Tibial artery (tissue), 4 donors: ENCODE results near the gene CDSN.

Experiments
- DNase-seq, 2 donors: peaks; one replicate each; pipeline ENCODE4 v3.0.0-alpha.2; 2019
- H3K27ac ChIP-seq, 2 donors: fragments of 200-600 bp; sonication (generic) in 1 of 2; 1 replicate in 1 of 2; 2 replicates in 1 of 2; pipeline ENCODE4 v1.5.1; 2018 to 2019; ENCODE audit warnings: mild to moderate bottlenecking in 1 of 2
- H3K27me3 ChIP-seq, 2 donors: fragments of 200-600 bp; sonication (generic) in 1 of 2; one replicate each; pipeline versions ENCODE4 v1.5.1 to v1.6.0; 2016 to 2019
- H3K36me3 ChIP-seq, 3 donors: fragments of 200-600 bp; sonication (generic) in 2 of 3; one replicate each; pipeline ENCODE4 v1.5.1; 2016 to 2019; ENCODE audit warnings: mild to moderate bottlenecking in 2 of 3
- H3K4me1 ChIP-seq, 4 donors: fragments of 200-600 bp; sonication (generic) in 2 of 4; 1 replicate in 3 of 4; 2 replicates in 1 of 4; pipeline ENCODE4 v1.5.1; 2016 to 2019
- H3K4me3 ChIP-seq, 2 donors: fragments of 200-600 bp; sonication (generic) in 1 of 2; 1 replicate in 1 of 2; 2 replicates in 1 of 2; pipeline ENCODE4 v1.5.1; 2018 to 2019; ENCODE audit warnings: mild to moderate bottlenecking in 2 of 2
- H3K9me3 ChIP-seq, 3 donors: fragments of 200-600 bp; sonication (generic) in 1 of 3; one replicate each; pipeline ENCODE4 v1.5.1; 2016 to 2019
- intact Hi-C: fragments of 100-400 bp; cut with DNase I; formaldehyde crosslinking; loops from one replicate; pipeline ENCODE4 v1.15.0; 2023; ENCODE audit warnings: low total_unique reads
- TF ChIP-seq, protein P1 (sequence below), 2 experiments: fragments of 200-600 bp in 1 of 2; fragments of 450-650 bp in 1 of 2; IDR thresholded peaks; one replicate each; pipeline ENCODE4 v1.5.1; 2017 to 2019; ENCODE audit warnings: antibody characterized with exemption in 2 of 2, mild to moderate bottlenecking in 1 of 2, moderate library complexity in 1 of 2

The CDSN gene

DNA sequence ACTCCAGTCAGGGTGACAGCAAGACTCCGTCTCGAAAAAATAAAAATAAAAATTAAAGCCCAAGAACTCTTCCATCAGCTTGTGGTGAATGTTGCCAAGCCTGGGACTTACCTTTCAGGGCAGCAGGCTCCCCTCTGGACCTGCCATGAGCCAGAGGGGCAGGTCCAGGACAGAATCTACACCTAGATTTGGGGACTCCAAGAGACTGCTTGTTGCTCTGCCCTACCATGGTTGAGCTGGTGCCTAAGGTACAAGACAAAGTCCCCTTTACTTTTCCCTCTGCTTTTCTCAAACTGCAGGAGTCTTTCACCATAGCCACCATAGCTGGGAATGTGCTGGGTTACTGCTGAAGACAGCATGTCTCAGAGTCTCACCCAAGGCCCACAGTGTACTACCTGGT lies 17.1 kb downstream of the CDSN start:
- Histone ChIP-seq H3K27ac (no peak overlapping the region), H3K9me3 (no peaks in the 10 kb centered on the region), H3K4me1 (no peaks in the 10 kb centered on the region), H3K36me3 (no peaks in the 10 kb centered on the region), H3K4me3 (no peak overlapping the region), H3K27me3 (peaks cover 0 to 23% of the 10 kb centered on the region in 2 donors)
- intact Hi-C loops, result no loop called here
- DNase-seq, result no peak
- TF ChIP-seq, protein P1, sequence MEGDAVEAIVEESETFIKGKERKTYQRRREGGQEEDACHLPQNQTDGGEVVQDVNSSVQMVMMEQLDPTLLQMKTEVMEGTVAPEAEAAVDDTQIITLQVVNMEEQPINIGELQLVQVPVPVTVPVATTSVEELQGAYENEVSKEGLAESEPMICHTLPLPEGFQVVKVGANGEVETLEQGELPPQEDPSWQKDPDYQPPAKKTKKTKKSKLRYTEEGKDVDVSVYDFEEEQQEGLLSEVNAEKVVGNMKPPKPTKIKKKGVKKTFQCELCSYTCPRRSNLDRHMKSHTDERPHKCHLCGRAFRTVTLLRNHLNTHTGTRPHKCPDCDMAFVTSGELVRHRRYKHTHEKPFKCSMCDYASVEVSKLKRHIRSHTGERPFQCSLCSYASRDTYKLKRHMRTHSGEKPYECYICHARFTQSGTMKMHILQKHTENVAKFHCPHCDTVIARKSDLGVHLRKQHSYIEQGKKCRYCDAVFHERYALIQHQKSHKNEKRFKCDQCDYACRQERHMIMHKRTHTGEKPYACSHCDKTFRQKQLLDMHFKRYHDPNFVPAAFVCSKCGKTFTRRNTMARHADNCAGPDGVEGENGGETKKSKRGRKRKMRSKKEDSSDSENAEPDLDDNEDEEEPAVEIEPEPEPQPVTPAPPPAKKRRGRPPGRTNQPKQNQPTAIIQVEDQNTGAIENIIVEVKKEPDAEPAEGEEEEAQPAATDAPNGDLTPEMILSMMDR (IDR thresholded peaks at IDR 0.05), result no peak

DNA sequence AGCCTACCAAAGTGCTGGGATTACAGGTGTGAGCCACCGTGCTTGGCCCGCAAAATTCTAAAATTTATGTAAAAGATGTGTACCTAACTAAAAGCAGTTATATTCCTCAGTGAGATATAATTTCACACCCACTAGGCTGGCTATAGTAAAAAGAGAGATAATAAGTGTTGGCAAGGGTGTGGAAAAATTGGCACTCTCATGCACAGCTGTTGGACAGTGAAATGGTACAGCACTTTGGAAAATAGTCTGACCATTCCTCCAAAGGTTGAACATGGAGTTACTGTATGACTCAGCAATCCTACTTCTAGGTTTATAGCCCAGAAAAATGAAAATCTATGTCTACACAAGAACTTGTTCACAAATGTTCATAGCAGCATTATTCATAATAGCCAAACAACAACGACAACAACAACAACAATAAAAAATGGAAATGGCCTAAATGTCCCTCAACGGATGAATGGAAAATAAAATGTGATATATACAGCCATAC lies 21.8 kb downstream of the CDSN start:
- Histone ChIP-seq H3K9me3 (no peaks in the 10 kb centered on the region), H3K27ac (no peak overlapping the region), H3K36me3 (no peaks in the 10 kb centered on the region), H3K4me3 (no peak overlapping the region), H3K4me1 (no peaks in the 10 kb centered on the region), H3K27me3 (peaks cover 0 to 14% of the 10 kb centered on the region in 2 donors)
- TF ChIP-seq, protein P1 (IDR thresholded peaks at IDR 0.05), result no peak
- DNase-seq, result no peak
- intact Hi-C loops, result no loop called here

DNA sequence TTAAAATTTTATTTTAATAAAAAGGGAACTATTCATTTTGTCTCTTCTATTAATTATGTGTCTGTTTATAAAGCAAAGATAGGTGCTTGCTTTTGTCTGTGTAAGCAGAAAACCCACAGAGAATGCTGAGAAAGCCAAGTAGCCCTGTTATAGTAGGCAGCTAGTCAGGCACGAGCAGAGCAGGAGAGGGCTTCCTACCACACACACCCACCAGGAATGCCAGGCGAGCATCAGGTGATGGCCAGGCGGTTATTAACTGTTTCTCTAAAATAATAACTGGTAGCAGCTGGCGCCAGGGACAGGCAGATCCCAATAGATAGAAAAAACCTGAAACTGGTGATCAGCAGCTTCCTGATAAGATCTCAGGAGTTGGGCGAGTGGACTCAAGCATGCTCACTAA lies 23.6 kb downstream of the CDSN start:
- TF ChIP-seq, protein P1 (IDR thresholded peaks at IDR 0.05), result no peak
- intact Hi-C loops, result no loop called here
- no peaks in the 10 kb centered on the region for H3K4me1 ChIP-seq
- H3K4me3 ChIP-seq, result no peak overlapping the region
- H3K27me3 ChIP-seq, result peaks cover 0 to 5% of the 10 kb centered on the region in 2 donors
- no peaks in the 10 kb centered on the region for H3K36me3 ChIP-seq
- DNase-seq, result no peak
- no peak overlapping the region for H3K27ac ChIP-seq
- H3K9me3 ChIP-seq, result no peaks in the 10 kb centered on the region

DNA sequence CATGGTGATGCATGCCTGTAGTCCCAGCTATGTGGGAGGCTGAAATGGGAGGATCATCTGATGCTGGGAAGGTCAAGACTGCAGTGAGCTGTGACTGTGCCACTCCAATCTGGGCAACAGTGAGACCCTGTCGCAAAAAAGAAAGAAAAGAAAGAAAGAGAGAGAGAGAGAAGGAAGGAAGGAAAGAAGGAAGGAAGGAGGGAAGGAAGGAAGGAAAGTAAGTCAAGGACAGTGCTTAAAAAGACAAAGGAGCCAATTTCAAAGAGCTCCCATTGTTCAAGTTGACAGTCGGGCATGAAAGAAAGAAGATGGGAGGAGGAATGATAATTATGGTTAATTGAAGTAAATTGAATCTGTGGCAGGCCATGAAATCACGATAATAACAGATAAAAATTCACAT lies 24.0 kb downstream of the CDSN start:
- intact Hi-C loops, result no loop called here
- no peaks in the 10 kb centered on the region for H3K4me1 ChIP-seq
- H3K27ac ChIP-seq, result no peak overlapping the region
- H3K9me3 ChIP-seq, result no peaks in the 10 kb centered on the region
- no peaks in the 10 kb centered on the region for H3K36me3 ChIP-seq
- no peak overlapping the region for H3K4me3 ChIP-seq
- TF ChIP-seq, protein P1 (IDR thresholded peaks at IDR 0.05), result no peak
- no peak for DNase-seq
- peaks cover 0 to 5% of the 10 kb centered on the region in 2 donors for H3K27me3 ChIP-seq

DNA sequence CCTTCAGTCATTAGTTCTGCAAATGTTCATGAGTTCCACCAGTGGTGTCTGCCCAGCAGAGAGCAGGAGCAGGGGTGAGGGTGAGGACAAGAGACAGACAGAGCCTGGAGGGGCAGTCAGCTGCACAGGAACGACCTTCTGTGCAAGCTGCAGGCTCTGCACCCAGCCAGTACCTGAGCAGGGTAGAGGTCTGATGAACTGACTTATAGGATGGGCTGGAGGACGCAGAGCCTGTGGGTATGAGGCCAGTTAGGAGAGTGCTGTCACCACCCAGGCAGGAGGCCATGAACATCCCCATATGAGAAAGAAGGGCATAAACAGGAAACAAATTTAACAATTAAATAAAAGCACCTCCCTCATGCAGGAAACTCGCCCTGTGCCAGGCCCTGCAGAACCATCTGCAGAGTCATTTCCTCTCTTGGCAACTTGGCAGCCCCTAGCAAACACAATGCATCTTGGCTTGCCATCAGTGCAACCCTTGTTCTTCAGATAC lies 25.8 kb downstream of the CDSN start:
- Histone ChIP-seq H3K4me3 (no peak overlapping the region), H3K9me3 (no peaks in the 10 kb centered on the region), H3K27me3 (peaks cover 0 to 5% of the 10 kb centered on the region in 2 donors), H3K27ac (no peak overlapping the region), H3K4me1 (no peaks in the 10 kb centered on the region), H3K36me3 (no peaks in the 10 kb centered on the region)
- TF ChIP-seq, protein P1 (IDR thresholded peaks at IDR 0.05), result no peak
- DNase-seq, result no peak
- intact Hi-C loops, result no loop called here
